Heart right ventricle (tissue), 16 donors: ENCODE data around the gene ZIC4. TPM values are rescaled to one million over a fixed set of nuclear protein-coding genes. Genes with fewer than 3 reads are reported as not detected.

Experiments used
- ATAC-seq, 8 donors: fragments of 200-7000 bp; cut with Tn5 transposase; one replicate each; pipeline ENCODE4 v1.9.1; 2020; ENCODE audit warnings: mild to moderate bottlenecking in 8 of 8, moderate library complexity in 8 of 8, moderate number of reproducible peaks in 1 of 8
- DNase-seq, 2 donors: peaks; one replicate each; pipeline ENCODE4 v3.0.0-alpha.2; 2020
- H3K27ac ChIP-seq, 10 donors: fragments of 200-600 bp; sonication (generic) in 2 of 10; one replicate each; pipeline versions ENCODE4 v1.5.0 to v1.8.0; 2020 to 2022; ENCODE audit warnings: mild to moderate bottlenecking in 3 of 10
- H3K27me3 ChIP-seq, 7 donors: fragments of 200-600 bp; one replicate each; pipeline ENCODE4 v1.8.0; 2021 to 2022; ENCODE audit warnings: mild to moderate bottlenecking in 2 of 7
- H3K36me3 ChIP-seq, 9 donors: fragments of 200-600 bp; sonication (generic) in 1 of 9; one replicate each; pipeline versions ENCODE4 v1.5.0 to v1.8.0; 2020 to 2022; ENCODE audit warnings: mild to moderate bottlenecking in 2 of 9
- H3K4me1 ChIP-seq, 9 donors: fragments of 200-600 bp; sonication (generic) in 1 of 9; one replicate each; pipeline versions ENCODE4 v1.5.0 to v1.8.0; 2020 to 2022; ENCODE audit warnings: mild to moderate bottlenecking in 4 of 9
- H3K4me3 ChIP-seq, 10 donors: fragments of 200-600 bp; sonication (generic) in 2 of 10; one replicate each; pipeline versions ENCODE4 v1.5.0 to v1.8.0; 2020 to 2022; ENCODE audit warnings: mild to moderate bottlenecking in 7 of 10, moderate library complexity in 2 of 10
- H3K9me3 ChIP-seq, 11 donors: fragments of 200-600 bp in 10 of 11; sonication (generic) in 2 of 11; one replicate each; pipeline versions ENCODE4 v1.5.0 to v1.8.0; 2013 to 2022; ENCODE audit warnings: mild to moderate bottlenecking in 2 of 11, control low read depth in 1 of 11, moderate library complexity in 1 of 11
- WGBS, 2 donors: extraction: QIAGEN DNeasy Blood & Tissue Kit; methylation state at CpG; one replicate each; pipeline ENCODE4 v1.1.7; 2013; ENCODE audit warnings: inconsistent platforms in 1 of 2; 5-methylcytosine and 5-hydroxymethylcytosine counted together
- intact Hi-C, 10 donors: fragments of 100-400 bp; cut with DNase I; formaldehyde crosslinking; loops; one replicate each; pipeline versions ENCODE4 v1.11.1 to v1.14.2; 2022
- polyA plus RNA-seq, 2 donors: library from polyadenylated mRNA; stranded (reverse); fragments of 200-250 nt; gene quantifications; one replicate each; pipeline ENCODE4 v1.2.3, GENCODE V29; 2013
- total RNA-seq, 10 donors: library from RNA; stranded (reverse); fragmentation: NEBNext Ultra II Directional in 3 of 10; extraction: Animal tissue kit (Norgen Biotek cat#: 25700) in 3 of 10; gene quantifications; one replicate each; pipeline versions ENCODE4 v1.2.1 to v1.2.4, GENCODE V29; 2021 to 2023
- TF ChIP-seq, protein P1 (sequence below), 9 donors: fragments of 200-600 bp; sonication (generic) in 2 of 9; IDR thresholded peaks; one replicate each; pipeline versions ENCODE4 v1.5.0 to v1.8.0; 2021 to 2022; ENCODE audit warnings: antibody characterized with exemption in 9 of 9, mild to moderate bottlenecking in 5 of 9, moderate library complexity in 1 of 9
- donor health status: Arrhythmogenic right ventricular cardiomyopathy.
- donor health status: ischemic (EF 13 %, LVEDD 7.1; RV severe dilation, severe dysfunction).
- donor health status: healthy with polysubstance abuse.
- donor health status: DM: no; HTN: yes; CAD: no.
- donor health status: DM: no; HTN: no; CAD: no.
- donor health status: ischemic (EF 25% LVEDD 6.9; RV normal size, moderate dysfunction).
- donor health status: ischemic (EF 25% LVEDD 5.7; RV mildly dilated, moderate dysfunction).
- donor health status: healthy.
- donor health status: DM: yes; HTN: yes; CAD: no.
- donor health status: Ischemic cardiomyopathy.
- donor health status: ischemic (EF 35%, LVEDD 5.7; RV mildly dilated, moderate dysfunction).
- donor health status: nonischemic (EF 11% LVEDD 7.7; RV severe dilation, severe dysfunction).
- donor health status: DM: yes; HTN: yes; CAD: no.
- donor health status: PGD.
- donor health status: ischemic (EF 29% LVEDD 5.4; RV normal size, mild dysfunction).
- donor health status: nonischemic (EF 23%, LVEDD 6.1; RV moderate dilation, normal function).

ZIC4 gene
- total and polyA plus RNA-seq, 12 donors = not detected

DNA sequence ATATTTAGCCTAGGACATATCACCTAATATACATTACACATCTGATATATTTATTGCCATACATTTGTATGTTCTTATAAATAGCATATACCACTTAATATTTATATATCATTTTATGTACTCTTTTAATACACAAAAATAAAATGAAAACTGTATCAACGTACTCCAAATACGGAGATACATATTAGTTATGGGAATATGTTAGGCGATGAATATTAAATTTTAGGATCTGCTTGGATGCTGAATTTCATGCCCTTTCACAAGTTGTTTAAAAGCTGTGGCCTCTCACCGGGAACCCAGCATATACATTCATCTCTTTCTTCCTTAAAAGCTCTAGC lies 50.6 kb downstream of the ZIC4 start:
- intact Hi-C loops = no loop called here
- H3K4me1 ChIP-seq = peaks cover 0 to 3% (median 0%) of the 10 kb centered on the region in 9 donors
- H3K9me3 ChIP-seq = peaks cover 0 to 3% (median 0%) of the 10 kb centered on the region in 11 donors
- peaks cover 27 to 100% (median 88%) of the 10 kb centered on the region in 7 donors for H3K27me3 ChIP-seq
- ATAC-seq (no peak), DNase-seq (no peak)
- no peaks in the 10 kb centered on the region for H3K36me3 ChIP-seq
- no peak overlapping the region for H3K4me3 ChIP-seq
- H3K27ac ChIP-seq = no peak overlapping the region
- WGBS, 2 donors = 5 to 10% methylated on average over 4 of the region's 4 CpGs
- TF ChIP-seq, protein P1, sequence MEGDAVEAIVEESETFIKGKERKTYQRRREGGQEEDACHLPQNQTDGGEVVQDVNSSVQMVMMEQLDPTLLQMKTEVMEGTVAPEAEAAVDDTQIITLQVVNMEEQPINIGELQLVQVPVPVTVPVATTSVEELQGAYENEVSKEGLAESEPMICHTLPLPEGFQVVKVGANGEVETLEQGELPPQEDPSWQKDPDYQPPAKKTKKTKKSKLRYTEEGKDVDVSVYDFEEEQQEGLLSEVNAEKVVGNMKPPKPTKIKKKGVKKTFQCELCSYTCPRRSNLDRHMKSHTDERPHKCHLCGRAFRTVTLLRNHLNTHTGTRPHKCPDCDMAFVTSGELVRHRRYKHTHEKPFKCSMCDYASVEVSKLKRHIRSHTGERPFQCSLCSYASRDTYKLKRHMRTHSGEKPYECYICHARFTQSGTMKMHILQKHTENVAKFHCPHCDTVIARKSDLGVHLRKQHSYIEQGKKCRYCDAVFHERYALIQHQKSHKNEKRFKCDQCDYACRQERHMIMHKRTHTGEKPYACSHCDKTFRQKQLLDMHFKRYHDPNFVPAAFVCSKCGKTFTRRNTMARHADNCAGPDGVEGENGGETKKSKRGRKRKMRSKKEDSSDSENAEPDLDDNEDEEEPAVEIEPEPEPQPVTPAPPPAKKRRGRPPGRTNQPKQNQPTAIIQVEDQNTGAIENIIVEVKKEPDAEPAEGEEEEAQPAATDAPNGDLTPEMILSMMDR (IDR thresholded peaks at IDR 0.05) = no peak

DNA sequence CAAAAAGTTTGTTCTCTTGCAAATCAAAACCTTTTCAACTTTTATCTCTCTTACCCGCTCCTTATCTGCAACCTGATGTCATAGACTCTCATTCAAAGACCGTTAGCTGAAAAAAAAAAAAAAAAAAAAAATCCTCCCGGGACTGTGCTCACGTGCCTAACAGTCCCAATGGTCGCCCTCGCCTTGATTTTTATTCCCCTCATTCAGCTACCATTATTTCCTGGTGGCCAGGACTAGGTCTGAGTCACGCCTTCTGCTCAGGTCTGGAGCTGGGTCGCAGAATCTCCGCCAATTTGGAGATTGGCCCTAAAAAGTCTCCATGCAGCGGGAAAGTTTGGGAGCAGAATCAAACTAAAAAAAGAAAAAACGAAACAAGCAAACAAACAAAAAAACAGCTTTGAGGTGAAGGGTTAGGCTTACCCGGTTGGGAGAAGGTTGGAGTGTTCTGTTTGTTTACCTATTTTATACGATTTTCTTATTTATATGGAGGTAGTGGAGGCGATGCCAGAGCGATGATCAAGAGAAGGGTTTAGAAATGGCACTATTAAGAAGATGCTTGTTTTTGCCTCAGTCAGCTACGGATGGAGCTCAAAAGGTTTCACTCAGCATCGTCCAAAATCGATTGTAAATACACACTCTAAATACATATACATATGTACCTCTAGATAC lies 51.1 kb downstream of the ZIC4 start:
- Histone ChIP-seq H3K36me3 (no peaks in the 10 kb centered on the region), H3K27me3 (peaks cover 23 to 100% (median 87%) of the 10 kb centered on the region in 7 donors), H3K4me3 (no peak overlapping the region), H3K4me1 (peaks cover 0 to 3% (median 0%) of the 10 kb centered on the region in 9 donors), H3K27ac (no peak overlapping the region), H3K9me3 (peaks cover 0 to 3% (median 0%) of the 10 kb centered on the region in 11 donors)
- TF ChIP-seq, protein P1 (IDR thresholded peaks at IDR 0.05) = no peak
- intact Hi-C loops = no loop called here
- WGBS, 2 donors = 6 to 8% methylated on average over 18 of the region's 18 CpGs
- DNase-seq (no peak), ATAC-seq (no peak)

DNA sequence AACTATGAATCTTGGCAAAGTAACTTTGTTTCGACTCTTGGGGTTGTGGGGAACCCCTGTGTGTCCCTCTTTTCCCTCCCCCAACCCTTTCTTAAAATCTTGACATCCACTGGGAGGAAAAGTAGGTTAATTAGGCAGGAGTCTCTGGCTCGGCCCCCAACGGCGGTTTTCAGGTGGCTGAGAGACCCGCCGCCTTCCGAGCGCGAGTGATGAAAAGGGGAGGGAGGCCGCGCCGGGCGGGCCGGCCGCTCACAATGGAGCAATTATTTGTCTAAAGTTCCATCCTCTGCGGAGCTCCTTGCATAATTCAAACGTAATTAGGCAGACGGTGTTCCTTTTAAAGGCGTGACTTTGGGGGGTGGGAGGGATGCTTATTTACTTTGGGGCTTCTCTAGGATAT lies 51.7 kb downstream of the ZIC4 start:
- H3K4me3 ChIP-seq = no peak overlapping the region
- no peak for ATAC-seq
- TF ChIP-seq, protein P1 (IDR thresholded peaks at IDR 0.05) = no peak
- H3K27ac ChIP-seq = no peak overlapping the region
- intact Hi-C loops = no loop called here
- no peak for DNase-seq
- no peaks in the 10 kb centered on the region for H3K36me3 ChIP-seq
- peaks cover 0 to 3% (median 0%) of the 10 kb centered on the region in 11 donors for H3K9me3 ChIP-seq
- 2 to 7% methylated on average over 19 of the region's 19 CpGs for WGBS, 2 donors
- H3K4me1 ChIP-seq = peaks cover 0 to 3% (median 0%) of the 10 kb centered on the region in 9 donors
- H3K27me3 ChIP-seq = peaks cover 21 to 99% (median 85%) of the 10 kb centered on the region in 7 donors

DNA sequence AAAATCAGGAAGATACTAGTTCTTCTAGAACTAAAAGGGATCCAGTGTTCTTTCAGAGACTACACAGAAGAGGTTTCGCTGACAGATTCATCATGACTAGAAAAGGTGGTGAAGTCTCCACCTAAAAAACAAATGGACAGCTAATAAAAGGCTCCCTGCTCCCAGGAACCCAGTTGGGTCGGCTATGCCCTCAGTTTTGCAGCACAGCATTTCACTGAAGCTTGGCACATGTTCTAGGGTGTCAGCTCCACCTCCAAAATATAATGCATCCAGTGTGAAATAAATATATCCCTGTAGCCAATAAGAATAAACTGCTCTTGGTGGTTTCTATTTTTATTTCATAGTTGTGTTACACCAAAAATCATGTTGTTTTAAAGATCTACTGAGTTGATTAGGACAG lies 55.0 kb downstream of the ZIC4 start:
- WGBS, 2 donors = 54 to 60% methylated on average over 2 of the region's 2 CpGs
- intact Hi-C loops = no loop called here
- H3K4me1 ChIP-seq = no peaks in the 10 kb centered on the region
- TF ChIP-seq, protein P1 (IDR thresholded peaks at IDR 0.05) = no peak
- no peak for ATAC-seq
- H3K36me3 ChIP-seq = no peaks in the 10 kb centered on the region
- H3K27me3 ChIP-seq = peaks cover 7 to 86% (median 58%) of the 10 kb centered on the region in 7 donors
- H3K9me3 ChIP-seq = no peaks in the 10 kb centered on the region
- no peak overlapping the region for H3K27ac ChIP-seq
- no peak for DNase-seq
- H3K4me3 ChIP-seq = no peak overlapping the region
